HCT116 (cell line): ENCODE data around the gene GSTA4. TPM values are rescaled to one million over a fixed set of nuclear protein-coding genes. Genes with fewer than 3 reads are reported as not detected.

Experiments
- ATAC-seq: fragments of 200-7000 bp; cut with Tn5 transposase; 2 replicates; pipeline ENCODE4 v1.9.1; 2020; ENCODE audit warnings: mild to moderate bottlenecking, moderate library complexity
- BruUV-seq: library from RNA; stranded (reverse); fragments of 400-500 nt; replicated peaks from 2 replicates; lab custom pipeline; 2021; lab: Mats Ljungman, UMichigan
- CTCF ChIA-PET: fragments of 300-600 bp; sonication (Branson Sonifier 250); formaldehyde crosslinking; loops from one replicate; lab custom pipeline; 2021; ENCODE audit warnings: antibody characterized with exemption; lab: Charles Lee
- POLR2A ChIA-PET: fragments of 300-600, 350-600 bp; sonication (Branson Sonifier 250); formaldehyde crosslinking; loops from one replicate; lab custom pipeline; 2021; ENCODE audit warnings: antibody characterized with exemption; lab: Charles Lee
- RAD21 ChIA-PET, 2 experiments: fragments of 300-600 bp; sonication (Branson Sonifier 250); formaldehyde crosslinking; loops; one replicate each; lab custom pipeline; 2023; ENCODE audit warnings: low total read pairs in 2 of 2; ENCODE audit not compliant: uncharacterized antibody in 2 of 2, unreplicated experiment in 2 of 2, low non-redundant PET in 1 of 2; lab: Charles Lee
- DNase-seq: peaks from one replicate; pipeline ENCODE4 v3.0.0-alpha.2; 2010; ENCODE audit warnings: low read depth, low spot score
- H2AFZ ChIP-seq: fragments of 200-600 bp; shearing (Covaris generic), sonication (generic); 2 replicates; pipeline ENCODE4 v1.6.1; 2017; ENCODE audit warnings: low read depth, mixed run types, mixed read lengths, antibody characterized with exemption, low read length; ENCODE audit not compliant: poor library complexity, severe bottlenecking
- H3K27ac ChIP-seq: 2 replicates; pipeline ENCODE4 v1.5.1; 2012; ENCODE audit warnings: low read depth, low read length
- H3K27me3 ChIP-seq: fragments of 200-600 bp; sonication (generic); 2 replicates; pipeline ENCODE4 v1.6.1; 2016; ENCODE audit warnings: mixed run types, low read length, mixed read lengths; ENCODE audit not compliant: insufficient read depth
- H3K36me3 ChIP-seq, 2 experiments: fragments of 200-500 bp in 1 of 2; fragments of 200-600 bp in 1 of 2; sonication (Bioruptor generic) in 1 of 2; sonication (generic) in 1 of 2; 2 replicates each; pipeline versions ENCODE4 v1.5.1 to v1.6.1; 2014 to 2016; ENCODE audit warnings: low read length in 2 of 2, inconsistent platforms in 1 of 2, mixed read lengths in 1 of 2, mixed run types in 1 of 2; ENCODE audit not compliant: insufficient read depth in 2 of 2, control insufficient read depth in 1 of 2
- H3K4me1 ChIP-seq, 2 experiments: fragments of 200-600 bp in 1 of 2; sonication (generic) in 1 of 2; 2 replicates each; pipeline versions ENCODE4 v1.5.1 to v1.6.1; 2012 to 2017; ENCODE audit warnings: low read length in 2 of 2, inconsistent platforms in 1 of 2, mild to moderate bottlenecking in 1 of 2, mixed read lengths in 1 of 2, mixed run types in 1 of 2, moderate library complexity in 1 of 2; ENCODE audit not compliant: insufficient read depth in 2 of 2, control insufficient read depth in 1 of 2
- H3K4me2 ChIP-seq: fragments of 200-600 bp; sonication (generic); 2 replicates; pipeline ENCODE4 v1.6.1; 2017; ENCODE audit warnings: mixed run types, low read length, mixed read lengths
- H3K4me3 ChIP-seq, 2 experiments: fragments of 200-600 bp in 1 of 2; sonication (generic) in 1 of 2; replicated peaks in 1 of 2; 2 replicates each; pipeline ENCODE4 v1.5.1; 2011 to 2016; ENCODE audit warnings: low read length in 2 of 2, control low read depth in 1 of 2, low read depth in 1 of 2, mild to moderate bottlenecking in 1 of 2, mixed read lengths in 1 of 2, mixed run types in 1 of 2
- H3K79me2 ChIP-seq: fragments of 200-600 bp; sonication (generic); 2 replicates; pipeline ENCODE4 v1.6.1; 2017; ENCODE audit warnings: mild to moderate bottlenecking, mixed run types, low read length, moderate library complexity, mixed read lengths; ENCODE audit not compliant: insufficient read depth
- H3K9ac ChIP-seq: fragments of 200-600 bp; sonication (generic); 2 replicates; pipeline ENCODE4 v1.6.1; 2016; ENCODE audit warnings: low read length, mixed read lengths
- H3K9me2 ChIP-seq: fragments of 200-600 bp; sonication (generic), shearing (Covaris generic); 2 replicates; pipeline ENCODE4 v1.6.1; 2017; ENCODE audit warnings: mixed run types, mild to moderate bottlenecking, moderate library complexity; ENCODE audit not compliant: insufficient read depth
- H3K9me3 ChIP-seq, 2 experiments: fragments of 200-500 bp in 1 of 2; fragments of 200-600 bp in 1 of 2; sonication (Bioruptor generic) in 1 of 2; sonication (generic) in 1 of 2; 2 replicates each; pipeline ENCODE4 v1.6.1; 2014 to 2017; ENCODE audit warnings: low read length in 2 of 2, mixed read lengths in 2 of 2, inconsistent platforms in 1 of 2, low read depth in 1 of 2, mild to moderate bottlenecking in 1 of 2, mixed run types in 1 of 2, moderate library complexity in 1 of 2; ENCODE audit not compliant: control insufficient read depth in 1 of 2, insufficient read depth in 1 of 2
- H4K20me1 ChIP-seq: fragments of 200-600 bp; sonication (generic), shearing (Covaris generic); 2 replicates; pipeline ENCODE4 v1.6.1; 2017; ENCODE audit warnings: mixed run types, mild to moderate bottlenecking, moderate library complexity; ENCODE audit not compliant: insufficient read depth
- CBX3 ChIP-seq: IDR thresholded peaks from 2 replicates; pipeline ENCODE4 v1.6.1; 2012; ENCODE audit warnings: low read depth
- EGR1 ChIP-seq: IDR thresholded peaks from 2 replicates; pipeline ENCODE4 v1.6.1; 2012; ENCODE audit warnings: low read depth
- ELF1 ChIP-seq: IDR thresholded peaks from 2 replicates; pipeline ENCODE4 v1.6.1; 2012; ENCODE audit warnings: low read depth, borderline replicate concordance
- EZH2phosphoT487 ChIP-seq: fragments of 200-600 bp; IDR thresholded peaks from 2 replicates; pipeline ENCODE4 v1.6.1; 2018; ENCODE audit warnings: antibody characterized with exemption, borderline replicate concordance
- POLR2A ChIP-seq: IDR thresholded peaks from 2 replicates; pipeline ENCODE4 v1.7.0; 2011; ENCODE audit warnings: borderline replicate concordance; ENCODE audit not compliant: insufficient read depth, insufficient read length; ENCODE audit errors: extremely low read depth
- TCF7L2 ChIP-seq: IDR thresholded peaks from 2 replicates; pipeline ENCODE4 v1.7.0; 2011; ENCODE audit warnings: borderline replicate concordance, inconsistent platforms; ENCODE audit not compliant: insufficient read depth, insufficient read length; ENCODE audit errors: extremely low read depth
- ZFX ChIP-seq: fragments of 450-650 bp; IDR thresholded peaks from 2 replicates; pipeline ENCODE4 v1.6.1; 2017
- ZNF274 ChIP-seq: fragments of 200-500 bp; sonication (Bioruptor generic); IDR thresholded peaks from 2 replicates; pipeline ENCODE4 v1.6.1; 2014; ENCODE audit warnings: mild to moderate bottlenecking, low read depth, low read length, inconsistent platforms
- intact Hi-C: fragments of 100-400 bp; cut with micrococcal nuclease; formaldehyde crosslinking; loops from 2 replicates; pipeline ENCODE4 v1.10.0; 2022
- total RNA-seq: library from RNA; stranded (reverse); gene quantifications from one replicate; pipeline ENCODE4 v1.2.1, GENCODE V29; 2021; ENCODE audit not compliant: unreplicated experiment
- TF ChIP-seq, protein P1 (sequence below): IDR thresholded peaks from 2 replicates; pipeline ENCODE4 v1.6.1; 2012; ENCODE audit warnings: low read depth
- TF ChIP-seq, protein P2 (sequence below): IDR thresholded peaks from 2 replicates; pipeline ENCODE4 v1.6.1; 2012
- TF ChIP-seq, protein P3 (sequence below): IDR thresholded peaks from 2 replicates; pipeline ENCODE4 v1.6.1; 2012

GSTA4 gene
- total RNA-seq, 1 experiment from 2014 or later = 2.2 TPM

DNA sequence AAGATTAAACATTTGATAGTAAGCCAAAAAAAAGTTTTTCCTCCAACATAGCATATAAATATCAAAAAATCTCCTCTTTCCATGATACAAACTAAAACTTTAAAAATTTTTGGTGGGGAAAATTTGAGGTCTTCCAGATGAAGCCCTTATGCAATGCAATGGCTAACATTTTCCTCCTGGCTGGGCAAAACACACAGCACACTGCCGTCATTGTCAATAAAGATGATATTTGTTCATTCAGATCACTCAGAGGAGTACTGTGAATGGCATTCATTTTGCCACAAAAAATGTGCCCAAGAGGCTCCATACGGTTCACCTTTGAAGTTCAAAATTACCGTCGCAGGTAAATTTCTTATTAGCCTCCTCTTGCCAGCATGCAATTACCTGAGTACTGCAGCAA lies 36.2 kb upstream of the GSTA4 start (continued):
- TF ChIP-seq, protein P1, sequence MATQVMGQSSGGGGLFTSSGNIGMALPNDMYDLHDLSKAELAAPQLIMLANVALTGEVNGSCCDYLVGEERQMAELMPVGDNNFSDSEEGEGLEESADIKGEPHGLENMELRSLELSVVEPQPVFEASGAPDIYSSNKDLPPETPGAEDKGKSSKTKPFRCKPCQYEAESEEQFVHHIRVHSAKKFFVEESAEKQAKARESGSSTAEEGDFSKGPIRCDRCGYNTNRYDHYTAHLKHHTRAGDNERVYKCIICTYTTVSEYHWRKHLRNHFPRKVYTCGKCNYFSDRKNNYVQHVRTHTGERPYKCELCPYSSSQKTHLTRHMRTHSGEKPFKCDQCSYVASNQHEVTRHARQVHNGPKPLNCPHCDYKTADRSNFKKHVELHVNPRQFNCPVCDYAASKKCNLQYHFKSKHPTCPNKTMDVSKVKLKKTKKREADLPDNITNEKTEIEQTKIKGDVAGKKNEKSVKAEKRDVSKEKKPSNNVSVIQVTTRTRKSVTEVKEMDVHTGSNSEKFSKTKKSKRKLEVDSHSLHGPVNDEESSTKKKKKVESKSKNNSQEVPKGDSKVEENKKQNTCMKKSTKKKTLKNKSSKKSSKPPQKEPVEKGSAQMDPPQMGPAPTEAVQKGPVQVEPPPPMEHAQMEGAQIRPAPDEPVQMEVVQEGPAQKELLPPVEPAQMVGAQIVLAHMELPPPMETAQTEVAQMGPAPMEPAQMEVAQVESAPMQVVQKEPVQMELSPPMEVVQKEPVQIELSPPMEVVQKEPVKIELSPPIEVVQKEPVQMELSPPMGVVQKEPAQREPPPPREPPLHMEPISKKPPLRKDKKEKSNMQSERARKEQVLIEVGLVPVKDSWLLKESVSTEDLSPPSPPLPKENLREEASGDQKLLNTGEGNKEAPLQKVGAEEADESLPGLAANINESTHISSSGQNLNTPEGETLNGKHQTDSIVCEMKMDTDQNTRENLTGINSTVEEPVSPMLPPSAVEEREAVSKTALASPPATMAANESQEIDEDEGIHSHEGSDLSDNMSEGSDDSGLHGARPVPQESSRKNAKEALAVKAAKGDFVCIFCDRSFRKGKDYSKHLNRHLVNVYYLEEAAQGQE = no peak
- TF ChIP-seq, protein P2, sequence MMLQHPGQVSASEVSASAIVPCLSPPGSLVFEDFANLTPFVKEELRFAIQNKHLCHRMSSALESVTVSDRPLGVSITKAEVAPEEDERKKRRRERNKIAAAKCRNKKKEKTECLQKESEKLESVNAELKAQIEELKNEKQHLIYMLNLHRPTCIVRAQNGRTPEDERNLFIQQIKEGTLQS = no peak
- TF ChIP-seq EZH2phosphoT487 = no peak
- no peak for TF ChIP-seq ZFX

DNA sequence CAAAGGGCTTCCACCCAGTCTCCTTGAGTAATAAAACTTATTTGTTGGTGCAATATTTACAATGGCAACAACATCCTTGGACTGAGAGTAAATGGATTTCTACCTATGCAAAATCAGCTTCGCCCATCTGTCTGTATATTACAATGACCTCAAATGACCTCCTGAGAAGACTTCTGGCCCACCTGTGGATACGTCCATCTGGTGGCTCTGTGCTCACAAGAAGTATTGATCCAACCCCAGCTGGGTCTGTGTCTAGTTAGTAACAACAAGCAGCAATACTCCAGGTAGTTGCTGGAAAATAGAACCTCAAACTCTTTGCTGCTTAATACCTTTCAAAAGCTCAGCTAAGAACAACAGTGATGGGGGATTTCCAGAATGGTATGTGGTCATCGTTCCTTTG lies 34.7 kb upstream of the GSTA4 start:
- H4K20me1 ChIP-seq = no peaks in the 10 kb centered on the region
- ATAC-seq = no peak
- no peak for DNase-seq
- H3K9me2 ChIP-seq = no peaks in the 10 kb centered on the region
- intact Hi-C loops = no loop called here
- H3K4me1 ChIP-seq = no peaks in the 10 kb centered on the region
- H3K9me3 ChIP-seq = no peaks in the 10 kb centered on the region
- no peak for TF ChIP-seq ZFX
- no peak for TF ChIP-seq ELF1
- TF ChIP-seq TCF7L2 = no peak
- TF ChIP-seq, protein P3, sequence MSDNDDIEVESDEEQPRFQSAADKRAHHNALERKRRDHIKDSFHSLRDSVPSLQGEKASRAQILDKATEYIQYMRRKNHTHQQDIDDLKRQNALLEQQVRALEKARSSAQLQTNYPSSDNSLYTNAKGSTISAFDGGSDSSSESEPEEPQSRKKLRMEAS = no peak
- no peak for TF ChIP-seq ZNF274
- no peak for TF ChIP-seq EGR1
- TF ChIP-seq CBX3 = no peak
- no peak for TF ChIP-seq POLR2A
- POLR2A ChIA-PET = no interaction called here
- no peak overlapping the region for H3K9ac ChIP-seq
- RAD21 ChIA-PET = no interaction called here
- no peaks in the 10 kb centered on the region for H3K79me2 ChIP-seq
- H3K4me2 ChIP-seq = no peak overlapping the region
- H2AFZ ChIP-seq = no peak overlapping the region
- H3K27me3 ChIP-seq = no peaks in the 10 kb centered on the region
- CTCF ChIA-PET = no interaction called here
- no peak overlapping the region for H3K27ac ChIP-seq
- no TSS peak for BruUV-seq
- no peak overlapping the region for H3K4me3 ChIP-seq
- no peaks in the 10 kb centered on the region for H3K36me3 ChIP-seq
